ENCODE measurements around the gene APOBEC3G.

The APOBEC3G gene

GRCh38 chr22:39128508-39128907, 51.4 kb downstream of the APOBEC3G start:
- DNase-seq, result no peak

GRCh38 chr22:39129081-39129480, 52.0 kb downstream of the APOBEC3G start:
- no peak for DNase-seq

GRCh38 chr22:39129746-39130145, 52.7 kb downstream of the APOBEC3G start:
- no peak for DNase-seq

- DNase-seq, result no peak
These were observed 53.2 kb downstream of the APOBEC3G start for GRCh38 chr22:39130152-39130704.

- DNase-seq, result no peak
These were observed 54.1 kb downstream of the APOBEC3G start for GRCh38 chr22:39130892-39131855.

- no peak for DNase-seq
These were observed 55.2 kb downstream of the APOBEC3G start for GRCh38 chr22:39132281-39132680.

GRCh38 chr22:39132871-39133524, 55.9 kb downstream of the APOBEC3G start:
- DNase-seq, result no peak

- no peak for DNase-seq
These were observed 56.8 kb downstream of the APOBEC3G start for GRCh38 chr22:39133871-39134270.

GRCh38 chr22:39134366-39135091, 57.5 kb downstream of the APOBEC3G start:
- no peak for DNase-seq

- peak; percentile 64 for DNase-seq
These were observed 58.2 kb downstream of the APOBEC3G start for GRCh38 chr22:39135092-39135896.

- no peak for DNase-seq
These were observed 59.2 kb downstream of the APOBEC3G start for GRCh38 chr22:39136317-39136716.
